LNCaP clone FGC (cell line): Measurements from ENCODE around the gene CD247.

Experiments
- DNase-seq: peaks from one replicate; pipeline ENCODE4 v3.0.0-alpha.2; 2011; ENCODE audit warnings: low read depth
- H3K4me3 ChIP-seq: 2 replicates; pipeline ENCODE4 v1.5.1; 2011; ENCODE audit warnings: mild to moderate bottlenecking, low read depth, low read length, control low read depth
- TF ChIP-seq, protein P1 (sequence below): IDR thresholded peaks from 2 replicates; pipeline ENCODE4 v1.5.1; 2012; ENCODE audit warnings: mild to moderate bottlenecking; ENCODE audit not compliant: control insufficient read depth, insufficient read depth; ENCODE audit errors: extremely low read depth

Gene CD247

DNA sequence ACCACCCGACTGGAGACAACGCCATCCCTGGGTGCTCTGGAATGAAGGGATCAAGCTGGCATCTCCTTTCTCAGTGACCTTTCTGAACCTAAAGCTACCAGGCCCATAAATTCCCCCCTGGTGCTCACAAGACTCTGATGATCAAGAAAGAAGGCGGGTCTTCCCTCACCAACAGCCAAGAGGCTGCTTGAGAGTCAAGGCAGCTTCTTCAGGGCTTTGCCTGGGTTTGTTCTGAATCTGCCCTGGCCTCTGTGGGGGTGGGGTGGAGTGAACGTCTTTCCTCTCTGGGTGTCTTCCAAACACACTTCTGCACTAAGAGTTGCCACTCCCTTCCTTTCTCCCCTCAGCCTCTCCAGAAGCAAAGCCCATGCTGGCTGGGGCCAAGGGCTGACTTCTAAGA, 36.1 kb downstream of the CD247 start:
- H3K4me3 ChIP-seq, result no peak overlapping the region
- TF ChIP-seq, protein P1, sequence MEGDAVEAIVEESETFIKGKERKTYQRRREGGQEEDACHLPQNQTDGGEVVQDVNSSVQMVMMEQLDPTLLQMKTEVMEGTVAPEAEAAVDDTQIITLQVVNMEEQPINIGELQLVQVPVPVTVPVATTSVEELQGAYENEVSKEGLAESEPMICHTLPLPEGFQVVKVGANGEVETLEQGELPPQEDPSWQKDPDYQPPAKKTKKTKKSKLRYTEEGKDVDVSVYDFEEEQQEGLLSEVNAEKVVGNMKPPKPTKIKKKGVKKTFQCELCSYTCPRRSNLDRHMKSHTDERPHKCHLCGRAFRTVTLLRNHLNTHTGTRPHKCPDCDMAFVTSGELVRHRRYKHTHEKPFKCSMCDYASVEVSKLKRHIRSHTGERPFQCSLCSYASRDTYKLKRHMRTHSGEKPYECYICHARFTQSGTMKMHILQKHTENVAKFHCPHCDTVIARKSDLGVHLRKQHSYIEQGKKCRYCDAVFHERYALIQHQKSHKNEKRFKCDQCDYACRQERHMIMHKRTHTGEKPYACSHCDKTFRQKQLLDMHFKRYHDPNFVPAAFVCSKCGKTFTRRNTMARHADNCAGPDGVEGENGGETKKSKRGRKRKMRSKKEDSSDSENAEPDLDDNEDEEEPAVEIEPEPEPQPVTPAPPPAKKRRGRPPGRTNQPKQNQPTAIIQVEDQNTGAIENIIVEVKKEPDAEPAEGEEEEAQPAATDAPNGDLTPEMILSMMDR, result no peak
- DNase-seq, result no peak

DNA sequence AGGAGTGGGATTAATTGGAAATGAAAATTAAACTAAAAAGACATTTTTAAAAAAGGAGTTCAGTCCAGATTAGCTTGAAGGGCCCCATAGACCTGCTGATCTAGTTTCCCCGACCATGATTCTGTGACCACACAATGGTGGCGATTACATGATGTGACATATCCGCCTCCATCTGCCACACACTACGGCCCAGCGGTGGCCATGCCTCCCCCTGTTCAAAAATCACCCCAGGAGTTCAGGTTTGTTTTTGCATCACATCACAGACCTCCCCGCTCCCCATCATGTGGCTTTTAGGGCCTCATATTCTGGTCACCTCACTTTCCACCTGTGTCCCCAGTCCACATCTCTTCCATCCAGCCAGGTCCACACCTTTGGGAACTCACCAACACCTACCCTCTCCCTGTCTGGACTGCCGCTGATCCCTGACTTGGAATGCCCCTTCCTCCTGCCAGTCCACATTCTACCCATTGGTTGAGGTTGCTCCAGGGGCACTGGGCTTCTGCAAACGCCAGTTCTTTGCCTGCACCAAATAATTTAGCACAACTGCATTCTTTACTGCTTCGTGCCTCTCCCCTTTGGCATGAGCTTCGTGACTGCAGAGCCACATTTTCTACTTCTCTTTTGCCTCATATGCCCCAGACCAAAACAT, 38.9 kb downstream of the CD247 start:
- no peak overlapping the region for H3K4me3 ChIP-seq
- DNase-seq, result no peak
- TF ChIP-seq, protein P1, result no peak

DNA sequence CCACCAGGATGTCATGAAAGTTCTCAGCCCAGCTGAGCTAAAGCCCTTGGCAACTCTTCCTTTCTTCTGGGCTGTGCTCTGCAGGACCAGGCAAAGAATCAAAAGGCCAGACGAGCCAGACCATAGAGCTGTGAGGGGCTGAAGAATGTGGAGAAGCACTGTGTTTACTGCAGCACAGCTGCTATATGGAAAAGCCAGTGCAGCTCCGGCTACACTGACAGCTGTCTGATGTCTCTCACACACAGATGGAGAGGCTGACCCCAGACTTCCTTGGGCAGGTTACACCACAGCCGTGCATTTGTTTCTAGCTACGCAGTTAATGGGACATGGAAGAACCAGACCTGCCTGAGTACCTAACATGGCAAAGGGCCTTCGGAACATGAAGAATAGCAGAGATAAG, 40.3 kb downstream of the CD247 start:
- H3K4me3 ChIP-seq, result no peak overlapping the region
- no peak for DNase-seq
- TF ChIP-seq, protein P1, result no peak

DNA sequence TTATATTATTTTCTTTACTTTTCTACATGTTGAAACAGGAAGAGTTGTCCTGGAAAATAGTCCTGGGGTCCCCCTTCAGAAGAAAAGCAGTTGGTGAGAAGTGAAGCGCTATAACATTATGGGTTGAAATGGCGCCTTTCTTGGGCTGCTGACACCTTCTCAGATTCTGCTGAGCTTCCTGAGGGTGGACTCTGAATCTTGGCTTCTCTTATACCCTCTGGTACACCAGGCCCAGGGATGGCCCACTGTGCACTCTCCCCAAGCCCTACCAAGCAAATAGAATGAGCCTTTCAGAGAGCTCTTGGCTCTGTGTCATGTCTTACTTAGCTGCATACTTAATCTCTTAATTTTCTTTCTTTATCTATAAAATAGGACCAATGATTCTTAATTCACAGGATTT, 42.3 kb downstream of the CD247 start:
- no peak overlapping the region for H3K4me3 ChIP-seq
- TF ChIP-seq, protein P1, result no peak
- no peak for DNase-seq

DNA sequence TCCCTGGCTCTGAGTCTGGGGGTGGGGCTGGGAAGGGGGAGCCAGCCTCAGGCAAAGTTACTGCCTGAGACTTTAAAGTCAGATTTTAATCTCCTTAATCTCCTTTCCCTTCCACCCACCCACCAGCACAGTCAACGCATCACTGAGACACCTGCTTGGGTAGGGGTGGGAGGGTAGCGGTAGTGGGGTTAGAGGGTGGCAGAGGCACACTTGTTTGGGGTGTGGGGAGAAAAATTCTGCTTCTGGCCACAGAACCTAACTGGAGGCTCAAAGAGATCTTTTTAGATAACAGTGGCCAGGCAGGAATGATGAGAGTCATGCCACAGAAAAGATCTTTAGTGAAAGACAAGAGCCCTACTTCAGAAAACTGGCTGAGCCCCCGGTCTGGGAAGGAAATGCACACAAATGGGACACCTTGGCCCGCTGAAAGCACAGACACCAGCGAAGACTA, 44.1 kb downstream of the CD247 start:
- TF ChIP-seq, protein P1, result no peak
- no peak overlapping the region for H3K4me3 ChIP-seq
- no peak for DNase-seq

DNA sequence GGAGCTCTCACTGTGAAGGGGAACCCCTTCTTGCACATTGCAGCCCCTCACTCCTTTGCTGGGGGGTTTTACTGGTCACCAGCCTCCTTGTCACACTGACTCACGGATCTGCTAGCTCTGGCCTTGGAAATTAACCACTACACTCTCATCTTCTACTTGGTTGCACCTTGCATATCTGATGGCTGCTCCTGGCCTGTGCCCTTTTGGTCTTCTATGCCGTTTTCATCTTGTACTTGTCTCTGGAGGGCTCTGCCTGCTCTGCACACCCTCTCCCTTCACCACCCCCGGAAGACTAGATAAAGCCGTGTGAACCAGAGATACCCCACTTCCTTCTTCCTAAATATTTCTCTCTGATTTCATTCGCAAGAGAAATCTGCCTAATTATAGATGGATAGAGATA, 44.6 kb downstream of the CD247 start:
- TF ChIP-seq, protein P1, result no peak
- no peak for DNase-seq
- no peak overlapping the region for H3K4me3 ChIP-seq
